ENCODE data around the gene JAG2.
A peak's percentile ranks its signal among the peaks of the same experiment; 100 is the strongest.

Gene JAG2

GRCh38 chr14:105093431-105094192 is 75.0 kb downstream of the JAG2 start:
- Mint-ChIP-seq H3K27me3 (peaks cover 78% of the 10 kb centered on the region), H3K4me1 (ENCODE audit: low read depth) (peaks cover 23% of the 10 kb centered on the region), H3K9me3 (no peaks in the 10 kb centered on the region), H3K27ac (no peak overlapping the region), H3K36me3 (ENCODE audit: low read depth) (no peaks in the 10 kb centered on the region), H3K4me3 (peak overlapping the region; percentile 66)
- intact Hi-C loops (cut with micrococcal nuclease), result loop anchor here (5.0 kb wide), 1 partner anchor 434 kb away; the partner anchor contains the start of gene TMEM121

GRCh38 chr14:105093038-105093430 is 75.5 kb downstream of the JAG2 start:
- Mint-ChIP-seq H3K4me1 (ENCODE audit: low read depth) (peaks cover 23% of the 10 kb centered on the region), H3K4me3 (peak overlapping the region; percentile 72), H3K9me3 (no peaks in the 10 kb centered on the region), H3K36me3 (ENCODE audit: low read depth) (no peaks in the 10 kb centered on the region), H3K27me3 (peaks cover 83% of the 10 kb centered on the region), H3K27ac (no peak overlapping the region)
- intact Hi-C loops (cut with micrococcal nuclease), result loop anchor here (5.0 kb wide), 1 partner anchor 434 kb away; the partner anchor contains the start of gene TMEM121

DNA sequence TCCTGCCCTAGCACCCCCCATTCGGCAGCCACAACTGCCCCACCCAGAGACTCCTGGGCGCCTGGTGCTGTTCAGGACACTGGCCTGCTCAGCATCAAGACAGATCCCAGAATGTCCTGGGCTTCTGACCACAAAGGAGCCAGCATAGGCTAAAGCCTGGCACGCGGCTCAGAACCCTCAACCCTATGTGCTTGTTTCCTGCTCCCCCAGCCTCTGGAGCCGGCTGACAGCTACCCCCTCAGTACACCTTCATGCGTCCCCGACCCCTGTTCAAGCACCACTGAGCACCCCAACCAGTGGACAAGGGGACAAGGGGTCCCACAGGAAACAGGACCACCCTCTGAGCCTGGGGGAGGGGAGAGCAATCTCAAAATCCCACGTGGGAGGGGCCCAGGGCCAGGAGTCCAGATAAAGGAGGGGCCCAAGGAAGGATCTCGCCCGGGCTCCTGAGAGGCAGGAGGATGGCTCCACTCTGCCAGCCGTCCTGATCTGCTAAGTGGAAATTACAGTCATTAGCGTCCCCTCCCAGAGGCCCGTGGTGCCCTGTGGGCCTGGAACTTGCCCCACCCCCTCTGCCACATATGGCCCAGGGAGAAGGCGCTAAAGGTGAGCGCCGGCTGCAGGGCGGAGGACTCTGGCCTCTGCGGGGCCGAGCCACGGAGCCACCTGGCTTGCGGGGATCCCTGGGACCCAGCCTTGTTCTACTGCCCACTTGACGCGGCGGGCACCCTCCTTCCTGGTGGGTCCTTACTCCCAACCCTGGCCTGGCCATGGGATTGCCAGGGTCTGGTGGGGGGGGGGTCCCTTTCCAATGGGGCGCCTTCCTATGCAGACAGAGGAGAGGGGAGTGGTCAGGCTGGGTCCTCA is 76.2 kb downstream of the JAG2 start:
- no peaks in the 10 kb centered on the region for H3K36me3 Mint-ChIP-seq (ENCODE audit: low read depth)
- no peaks in the 10 kb centered on the region for H3K9me3 Mint-ChIP-seq
- peaks cover 84% of the 10 kb centered on the region for H3K27me3 Mint-ChIP-seq
- intact Hi-C loops (cut with micrococcal nuclease), result loop anchor here (5.0 kb wide), 1 partner anchor 435 kb away; the partner anchor contains the start of gene TMEM121
- peak overlapping the region; percentile 72 for H3K4me3 Mint-ChIP-seq
- no peak overlapping the region for H3K27ac Mint-ChIP-seq
- H3K4me1 Mint-ChIP-seq (ENCODE audit: low read depth), result peaks cover 23% of the 10 kb centered on the region

- intact Hi-C loops (cut with micrococcal nuclease), result loop anchor here (5.0 kb wide), 1 partner anchor 436 kb away; the partner anchor contains the start of gene TMEM121
- H3K27me3 Mint-ChIP-seq, result peaks cover 86% of the 10 kb centered on the region
- peaks cover 29% of the 10 kb centered on the region for H3K4me1 Mint-ChIP-seq (ENCODE audit: low read depth)
- H3K27ac Mint-ChIP-seq, result no peak overlapping the region
- no peaks in the 10 kb centered on the region for H3K9me3 Mint-ChIP-seq
- no peak overlapping the region for H3K4me3 Mint-ChIP-seq
- H3K36me3 Mint-ChIP-seq (ENCODE audit: low read depth), result no peaks in the 10 kb centered on the region
These were observed 76.9 kb downstream of the JAG2 start for GRCh38 chr14:105091517-105092170.

DNA sequence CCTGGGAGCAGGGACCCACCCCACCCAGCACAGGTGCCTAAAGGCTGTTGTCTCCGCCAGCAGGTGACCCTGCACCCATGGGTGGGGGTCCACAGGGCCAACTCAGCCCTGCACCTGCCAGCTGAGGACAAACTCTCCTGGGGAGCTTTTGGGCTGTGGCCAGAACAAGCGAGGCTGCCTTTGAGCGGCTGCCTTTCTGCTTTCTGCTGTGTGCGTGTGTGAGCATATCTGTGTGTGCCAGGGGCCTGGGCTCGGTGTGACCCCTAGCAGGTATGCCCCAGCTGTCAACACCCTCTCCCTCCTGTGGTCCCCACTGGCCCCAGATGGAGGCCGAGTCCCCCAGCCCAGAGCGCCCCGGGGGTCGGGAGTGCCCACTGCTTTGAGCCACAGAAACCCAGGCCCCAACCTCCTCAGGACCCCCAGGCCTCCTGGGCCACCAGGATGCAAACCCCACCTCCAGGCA is 77.5 kb downstream of the JAG2 start:
- intact Hi-C loops (cut with micrococcal nuclease), result loop anchor here (5.0 kb wide), 1 partner anchor 436 kb away; the partner anchor contains the start of gene TMEM121
- no peaks in the 10 kb centered on the region for H3K9me3 Mint-ChIP-seq
- H3K36me3 Mint-ChIP-seq (ENCODE audit: low read depth), result no peaks in the 10 kb centered on the region
- H3K27me3 Mint-ChIP-seq, result peaks cover 84% of the 10 kb centered on the region
- H3K4me3 Mint-ChIP-seq, result no peak overlapping the region
- H3K27ac Mint-ChIP-seq, result no peak overlapping the region
- peaks cover 35% of the 10 kb centered on the region for H3K4me1 Mint-ChIP-seq (ENCODE audit: low read depth)

All from dendritic cell treated with granulocyte-macrophage colony-stimulating factor and Interleukin-4, amounts not matched to agents 40 ng/mL and 50 ng/mL, for 4 days (primary cell).